ENCODE data around the gene MTREX. TPM values are rescaled to one million over a fixed set of nuclear protein-coding genes. Genes with fewer than 3 reads are reported as not detected.
A peak's percentile ranks its signal among the peaks of the same experiment; 100 is the strongest.

The MTREX gene
- polyA plus RNA-seq, 1 experiment, result 11.7 TPM

DNA sequence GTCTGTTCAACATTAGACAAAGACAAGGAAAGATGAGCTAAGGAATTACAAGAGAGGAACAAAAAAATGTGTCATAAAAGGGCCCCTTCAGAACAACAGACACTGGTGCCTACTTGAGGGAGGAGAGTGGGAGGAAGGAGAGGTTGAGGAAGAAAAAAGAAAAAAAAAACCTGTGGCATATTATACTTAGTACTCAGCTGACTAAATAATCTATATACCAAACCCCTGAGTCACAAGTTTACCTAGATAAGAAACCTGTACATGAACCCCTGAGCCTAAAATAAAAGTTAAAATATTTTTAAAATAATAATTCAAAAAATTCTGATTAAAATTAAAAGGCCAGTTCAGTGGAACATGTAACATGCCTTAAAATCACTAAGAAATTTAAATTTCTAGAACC, 107.3 kb downstream of the MTREX start:
- ChIA-PET CTCF (interaction anchor here (0.6 to 1.7 kb wide), 3 partner anchors 10 to 241 kb away, joined by 3 to 6 read pairs (median 3); no protein-coding TSS in a partner anchor), POLR2A (no interaction called here)
- TF ChIP-seq, protein P1, sequence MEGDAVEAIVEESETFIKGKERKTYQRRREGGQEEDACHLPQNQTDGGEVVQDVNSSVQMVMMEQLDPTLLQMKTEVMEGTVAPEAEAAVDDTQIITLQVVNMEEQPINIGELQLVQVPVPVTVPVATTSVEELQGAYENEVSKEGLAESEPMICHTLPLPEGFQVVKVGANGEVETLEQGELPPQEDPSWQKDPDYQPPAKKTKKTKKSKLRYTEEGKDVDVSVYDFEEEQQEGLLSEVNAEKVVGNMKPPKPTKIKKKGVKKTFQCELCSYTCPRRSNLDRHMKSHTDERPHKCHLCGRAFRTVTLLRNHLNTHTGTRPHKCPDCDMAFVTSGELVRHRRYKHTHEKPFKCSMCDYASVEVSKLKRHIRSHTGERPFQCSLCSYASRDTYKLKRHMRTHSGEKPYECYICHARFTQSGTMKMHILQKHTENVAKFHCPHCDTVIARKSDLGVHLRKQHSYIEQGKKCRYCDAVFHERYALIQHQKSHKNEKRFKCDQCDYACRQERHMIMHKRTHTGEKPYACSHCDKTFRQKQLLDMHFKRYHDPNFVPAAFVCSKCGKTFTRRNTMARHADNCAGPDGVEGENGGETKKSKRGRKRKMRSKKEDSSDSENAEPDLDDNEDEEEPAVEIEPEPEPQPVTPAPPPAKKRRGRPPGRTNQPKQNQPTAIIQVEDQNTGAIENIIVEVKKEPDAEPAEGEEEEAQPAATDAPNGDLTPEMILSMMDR (IDR thresholded peaks at IDR 0.05; ENCODE audit: insufficient read depth, low read depth, low read length), result no peak
- no peak for DNase-seq (ENCODE audit: low read depth)
- Histone ChIP-seq H3K27me3 (ENCODE audit: control insufficient read depth, insufficient read depth, low read length) (no peaks in the 10 kb centered on the region), H3K36me3 (ENCODE audit: control insufficient read depth, insufficient read depth, low read length) (no peaks in the 10 kb centered on the region), H3K4me3 (ENCODE audit: low read depth, low read length) (no peak overlapping the region)

DNA sequence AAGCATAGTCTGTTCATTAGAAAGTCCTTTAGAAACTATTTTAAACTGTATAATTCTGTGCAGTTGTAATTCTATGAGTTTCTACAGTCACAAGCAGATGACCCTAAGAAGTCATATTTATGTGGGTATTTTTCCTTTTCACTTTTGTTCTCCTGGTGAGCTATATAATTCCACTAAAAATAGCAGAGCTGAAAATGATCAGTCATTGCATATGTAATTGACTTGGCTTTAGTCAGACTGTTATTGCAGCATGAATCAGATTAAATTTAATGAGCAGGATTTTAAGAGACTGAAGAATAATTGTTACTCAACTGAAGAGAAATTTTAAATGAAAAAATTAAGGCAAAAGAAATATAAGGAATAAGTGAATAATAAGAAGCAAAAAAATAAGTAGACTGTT, 108.5 kb downstream of the MTREX start:
- no peak for DNase-seq (ENCODE audit: low read depth)
- POLR2A ChIA-PET, result interaction anchor here (0.5 kb wide), 1 partner anchor 273 kb away, joined by 6 read pairs; no protein-coding TSS in a partner anchor
- Histone ChIP-seq H3K4me3 (ENCODE audit: low read depth, low read length) (no peak overlapping the region), H3K36me3 (ENCODE audit: control insufficient read depth, insufficient read depth, low read length) (no peaks in the 10 kb centered on the region), H3K27me3 (ENCODE audit: control insufficient read depth, insufficient read depth, low read length) (no peaks in the 10 kb centered on the region)
- TF ChIP-seq, protein P1 (IDR thresholded peaks at IDR 0.05; ENCODE audit: insufficient read depth, low read depth, low read length), result no peak
- CTCF ChIA-PET, result interaction anchor here (1.4 kb wide), 2 partner anchors 8 to 10 kb away, joined by 3 to 5 read pairs; no protein-coding TSS in a partner anchor

DNA sequence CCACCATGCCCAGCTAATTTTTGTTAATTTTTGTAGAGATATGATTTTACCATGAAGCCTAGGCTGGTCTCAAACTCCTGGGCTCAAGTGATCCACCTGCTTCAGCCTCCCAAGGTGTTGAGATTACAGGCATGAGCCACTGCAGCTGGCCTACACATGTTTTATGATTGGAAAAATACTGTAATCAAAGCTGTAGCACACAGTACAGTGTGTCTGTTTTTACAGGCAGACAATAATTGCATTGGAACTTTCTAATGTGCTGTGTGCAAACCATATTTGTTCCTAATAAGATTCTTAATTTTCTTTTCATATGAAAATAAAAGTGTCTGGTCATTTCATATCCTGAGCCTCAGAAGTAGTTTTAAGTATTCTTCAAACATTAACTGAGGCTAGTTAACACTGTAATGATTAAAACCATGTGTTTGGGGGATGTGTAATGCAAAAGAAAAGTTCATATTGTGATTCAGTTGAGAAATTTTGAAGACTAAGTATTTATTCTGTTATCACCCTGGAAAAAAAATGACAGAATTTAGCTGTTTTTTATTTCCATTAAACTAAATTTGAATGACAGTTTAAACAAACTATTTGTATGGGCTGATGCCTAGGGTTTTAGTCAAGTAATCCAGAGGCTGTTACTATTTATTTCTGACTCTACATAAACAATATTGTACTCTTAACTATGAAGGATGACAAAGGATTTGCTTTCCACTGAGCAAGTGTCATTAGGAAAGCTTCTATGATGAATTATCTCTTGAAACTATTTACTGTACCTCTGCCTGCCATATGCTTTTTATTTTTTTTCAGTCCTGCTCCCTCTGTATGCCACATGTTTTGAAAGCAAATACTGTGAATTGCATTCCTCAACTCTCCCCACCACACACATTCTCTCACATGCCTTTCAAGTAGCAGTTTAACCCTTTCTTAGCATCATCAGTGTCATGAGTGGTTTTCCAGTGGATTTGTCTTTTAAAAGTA, 111.5 kb downstream of the MTREX start:
- TF ChIP-seq, protein P1 (IDR thresholded peaks at IDR 0.05; ENCODE audit: insufficient read depth, low read depth, low read length), result no peak
- POLR2A ChIA-PET, result interaction anchor here (0.5 to 0.6 kb wide), 3 partner anchors 20 to 180 kb away, joined by 3 to 4 read pairs (median 4); no protein-coding TSS in a partner anchor
- no peak overlapping the region for H3K4me3 ChIP-seq (ENCODE audit: low read depth, low read length)
- 0 out of 2 replicates have a peak, but pooled peaks cover 3% of the 10 kb centered on the region for H3K36me3 ChIP-seq (ENCODE audit: control insufficient read depth, insufficient read depth, low read length)
- H3K27me3 ChIP-seq (ENCODE audit: control insufficient read depth, insufficient read depth, low read length), result no peaks in the 10 kb centered on the region
- CTCF ChIA-PET, result interaction anchor here (0.6 to 2.4 kb wide), 8 partner anchors 9 to 275 kb away, joined by 3 to 7 read pairs (median 4); no protein-coding TSS in a partner anchor
- peak; percentile 74 for DNase-seq (ENCODE audit: low read depth)

DNA sequence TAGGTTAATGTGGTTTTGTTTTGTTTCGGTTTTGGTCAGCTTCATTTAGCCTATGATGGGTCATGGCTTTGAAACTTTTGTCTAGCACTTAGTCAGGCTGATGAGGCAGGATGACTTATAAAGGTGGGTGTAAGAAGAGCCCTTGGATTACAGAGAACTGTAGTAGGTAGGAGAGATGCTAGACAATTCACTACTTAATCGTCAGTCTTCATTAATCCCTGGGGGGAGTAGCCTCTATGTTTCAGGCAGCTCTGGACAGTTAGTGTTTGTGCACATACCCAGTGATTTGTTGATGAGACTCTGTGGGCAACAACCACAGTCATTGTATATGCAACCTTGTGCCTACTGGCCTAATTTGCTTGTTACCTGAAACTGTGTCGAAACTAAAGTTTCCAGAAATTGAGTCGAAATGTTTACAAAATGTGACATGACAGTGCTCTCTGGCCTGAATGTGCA, 113.3 kb downstream of the MTREX start:
- TF ChIP-seq, protein P1 (IDR thresholded peaks at IDR 0.05; ENCODE audit: insufficient read depth, low read depth, low read length), result no peak
- Histone ChIP-seq H3K4me3 (ENCODE audit: low read depth, low read length) (no peak overlapping the region), H3K27me3 (ENCODE audit: control insufficient read depth, insufficient read depth, low read length) (no peaks in the 10 kb centered on the region), H3K36me3 (ENCODE audit: control insufficient read depth, insufficient read depth, low read length) (peaks cover 6% of the 10 kb centered on the region)
- CTCF ChIA-PET, result no interaction called here
- no peak for DNase-seq (ENCODE audit: low read depth)
- POLR2A ChIA-PET, result no interaction called here

DNA sequence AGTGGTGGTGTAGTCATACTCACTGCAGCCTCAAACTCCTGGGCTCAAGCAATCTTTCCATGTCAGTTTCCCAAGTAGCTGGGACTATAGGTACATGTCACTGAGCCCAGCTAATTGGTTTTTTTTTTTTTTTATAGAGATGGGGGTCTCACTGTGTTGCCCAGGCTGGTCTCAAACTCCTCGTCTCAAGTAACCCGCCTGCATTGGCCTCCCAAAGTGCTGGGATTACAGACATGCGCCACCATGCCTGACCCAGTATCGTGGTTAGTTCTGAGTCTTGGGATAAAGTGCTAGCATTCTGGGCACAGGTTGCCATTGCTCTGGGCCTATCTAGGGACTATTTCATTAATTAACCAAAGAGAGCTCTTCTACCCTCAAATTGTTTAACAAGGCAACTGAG, 118.7 kb downstream of the MTREX start:
- Histone ChIP-seq H3K4me3 (ENCODE audit: low read depth, low read length) (no peak overlapping the region), H3K27me3 (ENCODE audit: control insufficient read depth, insufficient read depth, low read length) (no peaks in the 10 kb centered on the region), H3K36me3 (ENCODE audit: control insufficient read depth, insufficient read depth, low read length) (peaks cover 13% of the 10 kb centered on the region)
- TF ChIP-seq, protein P1 (IDR thresholded peaks at IDR 0.05; ENCODE audit: insufficient read depth, low read depth, low read length), result no peak
- ChIA-PET CTCF (interaction anchor here (1.2 kb wide), 1 partner anchor 14 kb away, joined by 3 read pairs; no protein-coding TSS in a partner anchor), POLR2A (no interaction called here)
- DNase-seq (ENCODE audit: low read depth), result no peak

All from BJ (cell line).